Left colon (tissue), 2 donors: ENCODE results near the gene TMEM14A. TPM values are rescaled to one million over a fixed set of nuclear protein-coding genes. Genes with fewer than 3 reads are reported as not detected.

ENCODE experiments used
- ATAC-seq: fragments of 200-7000 bp; cut with Tn5 transposase; one replicate; pipeline ENCODE4 v1.9.1; 2020; ENCODE audit warnings: mild to moderate bottlenecking, moderate library complexity
- DNase-seq, 2 donors: peaks; one replicate each; pipeline ENCODE4 v3.0.0-alpha.2; 2020
- intact Hi-C, 2 donors: fragments of 100-400 bp; cut with DNase I in 1 of 2; cut with micrococcal nuclease in 1 of 2; formaldehyde crosslinking; loops; one replicate each; pipeline versions ENCODE4 v1.11.2 to v1.14.0; 2022; cut with DNase I, micrococcal nuclease
- long read RNA-seq: library from polyadenylated mRNA; unstranded; transcript quantifications from one replicate; pipeline ENCODE4 v2.0.0, GENCODE V29; 2021
- total RNA-seq, 2 donors: library from RNA; stranded (reverse); fragmentation: NEBNext Ultra II Directional; extraction: Animal tissue kit (Norgen Biotek cat#: 25700); gene quantifications; one replicate each; pipeline ENCODE4 v1.2.1, GENCODE V29; 2021
- donor health status: DM: no; HTN: no; CAD: no.
- donor health status: DM: yes; HTN: yes; CAD: no.

Gene TMEM14A, protein sequence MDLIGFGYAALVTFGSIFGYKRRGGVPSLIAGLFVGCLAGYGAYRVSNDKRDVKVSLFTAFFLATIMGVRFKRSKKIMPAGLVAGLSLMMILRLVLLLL
- total RNA-seq, result 10 to 100 TPM; 16.8 to 17.5 TPM
- long read RNA-seq, transcript TMEM14A-201 (5 exons, 992 nt), result major isoform, 29 of 30 reads
- long read RNA-seq, partial matches to known transcripts, result 0 of 30 reads
- long read RNA-seq, other reads (novel, unspliced or antisense), result 1 of 30 reads

GRCh38 chr6:52670502-52671409 is at the start of gene TMEM14A:
Gene TMEM14A, plus strand, starts transcription at chr6:52671113. Its CDS starts 5,990 bp downstream, at chr6:52677103.
- ATAC-seq, result peak; percentile 100
- intact Hi-C loops, result no loop called here
- DNase-seq, result peak; percentile 95 to 97

GRCh38 chr6:52621631-52622030 is 49.3 kb upstream of the TMEM14A start:
- ATAC-seq (no peak), DNase-seq (no peak)
- intact Hi-C loops, result no loop called here

DNA sequence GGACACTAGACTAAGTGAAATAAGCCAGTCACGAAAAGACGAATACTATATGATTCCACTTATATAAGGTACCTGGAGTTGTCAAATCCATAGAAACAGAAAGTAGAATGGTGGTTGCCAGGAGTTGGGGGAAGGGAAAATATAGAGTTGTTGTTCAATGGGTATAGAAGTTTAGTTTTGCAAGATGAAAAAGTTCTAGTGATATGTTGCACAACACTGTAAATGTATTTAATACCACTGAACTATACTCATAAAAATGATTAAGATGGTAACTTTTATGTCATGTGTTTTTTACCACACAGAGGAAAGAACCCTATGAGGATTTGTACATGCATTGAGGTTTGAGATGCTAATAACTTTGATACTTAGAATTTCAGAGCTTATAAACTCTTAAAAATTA is 48.1 kb upstream of the TMEM14A start:
- intact Hi-C loops, result no loop called here
- no peak for DNase-seq
- no peak for ATAC-seq

GRCh38 chr6:52632011-52632410 is 38.9 kb upstream of the TMEM14A start:
- no peak for DNase-seq
- intact Hi-C loops, result no loop called here
- ATAC-seq, result no peak

- intact Hi-C loops, result no loop called here
- no peak for ATAC-seq
- no peak for DNase-seq
Measured at GRCh38 chr6:52634211-52634610, 36.7 kb upstream of the TMEM14A start.

GRCh38 chr6:52635049-52635577 is 35.8 kb upstream of the TMEM14A start:
- intact Hi-C loops, result no loop called here
- ATAC-seq (no peak), DNase-seq (no peak)

GRCh38 chr6:52636830-52637229 is 34.1 kb upstream of the TMEM14A start:
- ATAC-seq (no peak), DNase-seq (no peak)
- intact Hi-C loops, result no loop called here

- ATAC-seq, result no peak
- DNase-seq, result no peak
- intact Hi-C loops, result no loop called here
Measured at GRCh38 chr6:52639493-52639892, 31.4 kb upstream of the TMEM14A start.

DNA sequence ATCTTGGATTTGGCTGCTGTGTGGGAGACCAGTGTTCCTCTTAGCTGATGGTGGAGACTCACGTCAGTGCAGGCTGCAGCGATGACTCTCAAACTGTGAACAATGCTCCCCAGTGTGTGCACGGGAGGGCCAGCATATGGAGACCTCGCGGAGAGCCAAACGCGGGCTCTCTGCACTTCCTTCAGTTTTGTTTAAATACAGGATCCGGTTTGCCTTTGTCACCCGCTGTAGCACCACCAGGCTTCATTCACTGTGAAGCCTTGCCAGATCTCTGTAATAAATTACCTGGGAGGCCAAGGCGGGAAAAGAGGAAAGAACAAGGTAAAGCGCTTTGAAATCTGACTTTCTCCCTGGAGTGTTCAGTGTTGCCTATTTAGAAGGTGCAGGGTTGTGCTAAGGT is 30.7 kb upstream of the TMEM14A start:
- DNase-seq (peak in 1 of 2 donors; percentile 17), ATAC-seq (peak; percentile 82)
- intact Hi-C loops, result no loop called here

- intact Hi-C loops, result no loop called here
- DNase-seq (no peak), ATAC-seq (no peak)
Measured at GRCh38 chr6:52640916-52641315, 30.0 kb upstream of the TMEM14A start.

GRCh38 chr6:52641388-52641787 is 29.5 kb upstream of the TMEM14A start:
- ATAC-seq (no peak), DNase-seq (no peak)
- intact Hi-C loops, result no loop called here

- intact Hi-C loops, result no loop called here
- ATAC-seq (no peak), DNase-seq (no peak)
Measured at GRCh38 chr6:52641826-52642225, 29.1 kb upstream of the TMEM14A start.

- no peak for ATAC-seq
- intact Hi-C loops, result no loop called here
Measured at GRCh38 chr6:52642368-52642767, 28.5 kb upstream of the TMEM14A start.

GRCh38 chr6:52643158-52643557 is 27.8 kb upstream of the TMEM14A start:
- DNase-seq (no peak), ATAC-seq (no peak)
- intact Hi-C loops, result no loop called here

More at GRCh38 chr6:52642368-52642767, 28.5 kb upstream of the TMEM14A start:
- DNase-seq, result no peak

DNA sequence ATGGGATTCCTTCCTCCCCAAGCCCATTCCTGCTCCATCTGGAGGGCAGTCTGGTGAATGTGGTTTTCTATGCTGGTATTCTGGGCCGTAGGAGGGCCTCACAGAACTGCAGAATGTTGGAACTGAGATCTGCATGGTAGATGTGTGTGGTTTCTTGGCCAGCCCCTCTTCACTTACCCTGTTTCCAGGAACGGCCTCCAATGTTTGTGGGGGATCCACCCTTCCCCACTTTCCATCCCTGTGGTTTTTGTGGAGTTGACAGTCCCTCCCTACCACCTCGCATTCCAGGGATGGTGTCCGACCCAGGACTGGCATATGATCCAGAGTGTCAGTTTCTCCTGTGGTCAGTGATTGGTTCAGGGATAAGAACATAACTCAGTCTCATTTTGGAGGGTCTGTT is 26.7 kb upstream of the TMEM14A start:
- ATAC-seq, result no peak
- intact Hi-C loops, result no loop called here
- no peak for DNase-seq

DNA sequence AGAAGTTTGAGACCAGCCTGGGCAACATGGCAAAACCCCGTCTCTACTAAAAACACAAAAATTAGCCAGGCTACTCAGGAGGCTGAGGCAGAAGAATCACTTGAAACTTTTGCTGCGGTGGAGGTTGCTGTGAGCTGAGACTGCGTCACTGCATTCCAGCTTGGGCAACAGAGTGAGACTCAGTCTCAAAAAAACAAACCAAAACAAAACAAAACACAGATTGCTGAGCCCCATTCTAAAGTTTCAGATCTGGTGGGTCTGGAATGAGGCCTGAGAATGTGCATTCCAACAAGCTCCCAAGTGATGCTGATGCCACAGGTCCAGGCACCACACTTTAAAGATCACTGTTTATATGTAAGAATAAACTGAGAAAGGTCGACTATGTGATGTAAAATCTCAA is 24.9 kb upstream of the TMEM14A start:
- intact Hi-C loops, result no loop called here
- ATAC-seq (no peak), DNase-seq (no peak)

GRCh38 chr6:52647199-52647598 is 23.7 kb upstream of the TMEM14A start:
- intact Hi-C loops, result no loop called here
- DNase-seq (no peak), ATAC-seq (no peak)

DNA sequence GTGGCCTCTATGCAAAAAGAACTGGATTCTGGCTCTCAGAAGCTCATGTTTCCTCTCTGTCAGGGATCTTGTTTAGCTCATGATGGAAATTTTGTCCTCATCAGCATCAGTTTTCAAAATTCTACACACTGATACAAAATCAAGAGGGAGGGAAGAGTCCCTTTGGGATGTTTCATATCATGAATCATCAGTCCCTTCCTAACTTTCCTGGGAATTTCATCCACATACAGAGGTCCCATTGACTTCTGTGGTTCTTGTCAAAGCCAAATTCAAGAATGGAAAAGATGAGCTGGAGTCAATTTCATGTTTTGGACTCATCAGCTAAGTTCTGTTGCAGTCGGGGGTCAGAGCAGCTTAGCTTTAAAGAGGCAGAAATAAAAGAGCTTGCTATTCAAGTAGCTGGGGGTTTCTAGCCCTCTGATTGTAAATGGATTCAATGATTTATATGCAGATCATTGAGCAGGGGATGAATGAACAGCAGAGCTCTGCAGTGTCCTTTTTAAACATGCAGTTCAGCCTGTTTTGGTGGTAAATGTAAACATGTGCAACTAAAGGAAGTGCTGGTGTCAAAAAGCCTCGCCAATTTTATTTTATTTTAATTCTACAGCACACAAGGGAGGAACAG is 21.3 kb upstream of the TMEM14A start:
- intact Hi-C loops, result no loop called here
- DNase-seq, result no peak
- ATAC-seq, result no peak

- ATAC-seq (no peak), DNase-seq (no peak)
- intact Hi-C loops, result no loop called here
Measured at GRCh38 chr6:52650941-52651340, 20.0 kb upstream of the TMEM14A start.

DNA sequence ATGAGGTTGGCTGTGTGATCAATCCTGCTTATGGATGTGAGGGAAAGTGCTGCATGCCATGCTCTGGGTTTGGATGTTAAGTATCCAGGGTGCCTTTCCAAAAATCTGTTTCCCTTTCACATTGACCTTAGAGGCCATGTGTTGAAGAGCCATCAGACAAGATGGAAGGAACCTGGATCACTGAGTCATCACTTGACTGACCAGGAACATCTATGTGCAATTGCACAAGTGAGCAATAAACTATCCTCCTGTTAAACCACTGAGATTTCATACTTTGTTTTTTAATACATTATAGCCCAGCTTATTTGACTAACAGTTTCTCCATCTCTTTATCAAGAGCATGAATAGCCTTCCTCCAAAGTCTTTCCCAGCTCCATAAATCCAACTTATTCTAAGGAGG is 17.8 kb upstream of the TMEM14A start:
- DNase-seq (no peak), ATAC-seq (no peak)
- intact Hi-C loops, result no loop called here
